Fibroblast of villous mesenchyme (primary cell): ENCODE data around the gene CBX5. TPM values are rescaled to one million over a fixed set of nuclear protein-coding genes. Genes with fewer than 3 reads are reported as not detected.

Source experiments
- DNase-seq: peaks from one replicate; pipeline ENCODE4 v3.0.0-alpha.2; 2010; ENCODE audit warnings: low read depth
- H3K4me3 ChIP-seq: 2 replicates; pipeline ENCODE4 v1.5.1; 2011; ENCODE audit warnings: low read depth, mild to moderate bottlenecking, low read length
- total RNA-seq: library from RNA; depleted of rRNA; stranded (reverse); fragments of >200 nt; gene quantifications from 2 replicates; pipeline ENCODE4 v1.2.3, GENCODE V29; 2012
- TF ChIP-seq, protein P1 (sequence below): IDR thresholded peaks from 2 replicates; pipeline ENCODE4 v1.5.1; 2012; ENCODE audit warnings: low read depth, mild to moderate bottlenecking, low read length; ENCODE audit not compliant: insufficient read depth

The CBX5 gene
- total RNA-seq, 1 donor: 68.7 TPM

DNA sequence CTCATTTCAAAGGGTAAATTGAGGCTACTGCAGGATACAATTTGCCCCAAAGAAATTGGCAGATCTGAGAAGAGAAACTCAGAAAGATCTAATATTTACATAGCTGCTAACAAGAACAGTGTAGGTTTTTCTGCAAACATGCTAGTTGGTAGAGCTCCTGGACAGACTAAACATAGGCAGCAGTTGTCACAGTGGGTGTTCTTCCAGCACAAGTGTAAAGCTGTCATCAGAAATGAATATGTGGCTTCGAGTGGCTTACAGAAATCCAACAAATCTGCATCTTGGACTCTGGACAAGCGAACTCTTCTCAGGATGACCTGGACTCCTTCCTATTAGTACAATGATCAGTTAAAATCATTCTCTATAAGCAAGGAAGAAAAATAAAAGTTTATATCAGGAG is 5.9 kb downstream of the CBX5 start:
- DNase-seq: no peak
- TF ChIP-seq, protein P1, sequence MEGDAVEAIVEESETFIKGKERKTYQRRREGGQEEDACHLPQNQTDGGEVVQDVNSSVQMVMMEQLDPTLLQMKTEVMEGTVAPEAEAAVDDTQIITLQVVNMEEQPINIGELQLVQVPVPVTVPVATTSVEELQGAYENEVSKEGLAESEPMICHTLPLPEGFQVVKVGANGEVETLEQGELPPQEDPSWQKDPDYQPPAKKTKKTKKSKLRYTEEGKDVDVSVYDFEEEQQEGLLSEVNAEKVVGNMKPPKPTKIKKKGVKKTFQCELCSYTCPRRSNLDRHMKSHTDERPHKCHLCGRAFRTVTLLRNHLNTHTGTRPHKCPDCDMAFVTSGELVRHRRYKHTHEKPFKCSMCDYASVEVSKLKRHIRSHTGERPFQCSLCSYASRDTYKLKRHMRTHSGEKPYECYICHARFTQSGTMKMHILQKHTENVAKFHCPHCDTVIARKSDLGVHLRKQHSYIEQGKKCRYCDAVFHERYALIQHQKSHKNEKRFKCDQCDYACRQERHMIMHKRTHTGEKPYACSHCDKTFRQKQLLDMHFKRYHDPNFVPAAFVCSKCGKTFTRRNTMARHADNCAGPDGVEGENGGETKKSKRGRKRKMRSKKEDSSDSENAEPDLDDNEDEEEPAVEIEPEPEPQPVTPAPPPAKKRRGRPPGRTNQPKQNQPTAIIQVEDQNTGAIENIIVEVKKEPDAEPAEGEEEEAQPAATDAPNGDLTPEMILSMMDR: no peak
- H3K4me3 ChIP-seq: no peak overlapping the region

DNA sequence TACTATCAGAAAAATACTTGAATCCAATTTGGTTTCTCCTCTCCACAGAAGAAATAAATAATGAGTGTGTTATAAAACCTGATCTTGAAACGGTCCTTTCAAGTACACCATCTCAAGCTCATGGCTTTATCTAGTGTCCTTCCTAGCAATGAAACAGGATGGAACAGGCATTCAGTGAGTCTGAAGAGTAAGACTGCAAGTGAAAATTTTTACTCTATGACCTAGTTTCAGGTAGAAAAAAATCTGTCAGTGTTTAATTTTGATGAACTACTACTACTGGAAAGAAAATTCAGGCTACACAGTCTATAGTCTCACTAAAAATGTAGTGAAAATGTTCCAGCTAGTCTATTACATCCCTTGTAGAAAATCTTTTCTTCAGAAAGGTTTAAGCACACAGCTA is 7.7 kb downstream of the CBX5 start:
- no peak overlapping the region for H3K4me3 ChIP-seq
- no peak for DNase-seq
- TF ChIP-seq, protein P1: no peak

DNA sequence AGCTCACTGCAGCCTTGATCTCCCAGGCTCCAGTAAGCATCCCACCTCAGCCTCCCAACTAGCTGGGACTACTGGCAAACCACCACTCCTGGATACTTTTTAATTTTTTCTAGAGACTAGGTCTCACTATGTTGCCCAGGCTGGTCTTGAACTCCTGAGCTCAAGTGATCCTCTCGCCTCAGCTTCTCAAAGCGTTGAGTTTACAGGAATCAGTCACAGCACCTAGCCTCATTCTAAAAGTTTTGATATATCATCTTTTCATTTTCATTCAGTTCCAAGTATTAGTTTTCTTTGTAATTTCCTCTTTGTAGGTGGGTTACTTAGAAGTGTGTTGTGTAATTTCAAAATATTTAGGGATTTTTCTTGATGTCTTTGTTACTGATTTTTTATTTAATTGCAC is 9.6 kb downstream of the CBX5 start:
- TF ChIP-seq, protein P1: no peak
- H3K4me3 ChIP-seq: no peak overlapping the region
- DNase-seq: no peak

DNA sequence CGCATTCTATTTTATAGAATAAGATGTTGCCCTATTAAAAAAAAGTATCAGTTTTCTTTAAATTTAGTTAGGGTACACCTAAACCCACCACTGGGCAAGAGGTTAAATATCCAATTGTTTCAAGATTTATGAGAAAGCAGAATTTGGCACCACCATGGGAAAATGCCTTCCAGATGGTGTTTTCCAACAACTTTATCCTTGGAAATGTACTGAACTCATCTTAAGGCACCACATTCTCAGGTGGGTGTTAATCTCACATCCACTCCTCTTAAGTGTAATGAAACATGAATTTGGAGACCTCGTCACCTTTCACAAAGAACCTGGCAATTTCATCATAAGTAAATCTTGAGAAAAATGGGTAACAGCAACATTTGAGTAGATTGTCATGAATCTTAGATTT is 13.1 kb downstream of the CBX5 start:
- no peak for DNase-seq
- no peak overlapping the region for H3K4me3 ChIP-seq
- TF ChIP-seq, protein P1: no peak

DNA sequence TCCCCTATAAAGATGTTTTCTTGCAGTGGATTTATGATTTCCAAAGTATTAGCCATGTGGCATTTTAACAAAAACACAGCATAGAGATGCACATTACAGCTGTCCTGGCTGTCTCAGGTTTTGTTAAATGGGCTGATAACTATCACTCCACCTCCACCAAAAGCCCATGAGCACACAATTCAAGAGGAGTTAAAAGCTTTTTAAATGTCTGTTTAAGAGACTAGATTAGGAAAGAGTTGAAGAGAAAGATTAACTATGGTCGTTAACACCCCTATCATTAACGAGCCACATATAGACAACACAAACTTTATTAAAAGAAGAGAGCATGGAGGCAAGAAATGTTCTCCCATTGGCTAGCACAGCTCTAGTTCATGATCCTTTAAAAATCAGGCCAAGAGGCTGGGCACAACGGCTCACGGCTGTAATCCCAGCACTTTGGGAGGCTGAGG is 14.5 kb downstream of the CBX5 start:
- peak; percentile 91 for DNase-seq
- TF ChIP-seq, protein P1: no peak
- H3K4me3 ChIP-seq: no peak overlapping the region

DNA sequence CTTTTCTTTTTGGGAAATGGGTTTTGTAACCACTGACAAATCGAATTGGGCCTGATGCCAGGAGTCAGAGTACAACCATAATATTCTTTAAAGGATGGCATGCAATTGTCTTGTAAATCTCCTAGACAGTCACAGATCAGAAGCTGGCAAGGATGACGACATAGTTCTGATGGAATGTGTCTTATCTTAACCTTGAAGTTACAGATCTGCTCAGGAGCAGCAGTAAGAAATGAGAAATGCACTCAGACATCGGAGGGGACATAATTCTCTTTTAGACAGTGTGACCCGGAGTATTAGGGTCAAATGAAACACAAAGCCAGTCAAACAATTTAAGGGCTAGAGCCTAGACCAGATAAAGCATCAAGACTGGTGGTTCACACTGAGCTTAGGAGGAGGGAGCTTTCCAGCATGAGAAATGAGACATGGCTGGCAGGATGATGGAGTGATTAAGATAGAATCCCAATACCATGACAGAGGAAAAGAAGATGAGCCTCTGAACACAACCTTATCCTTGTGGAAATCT is 17.5 kb downstream of the CBX5 start:
- TF ChIP-seq, protein P1: no peak
- no peak overlapping the region for H3K4me3 ChIP-seq
- peak; percentile 48 for DNase-seq

DNA sequence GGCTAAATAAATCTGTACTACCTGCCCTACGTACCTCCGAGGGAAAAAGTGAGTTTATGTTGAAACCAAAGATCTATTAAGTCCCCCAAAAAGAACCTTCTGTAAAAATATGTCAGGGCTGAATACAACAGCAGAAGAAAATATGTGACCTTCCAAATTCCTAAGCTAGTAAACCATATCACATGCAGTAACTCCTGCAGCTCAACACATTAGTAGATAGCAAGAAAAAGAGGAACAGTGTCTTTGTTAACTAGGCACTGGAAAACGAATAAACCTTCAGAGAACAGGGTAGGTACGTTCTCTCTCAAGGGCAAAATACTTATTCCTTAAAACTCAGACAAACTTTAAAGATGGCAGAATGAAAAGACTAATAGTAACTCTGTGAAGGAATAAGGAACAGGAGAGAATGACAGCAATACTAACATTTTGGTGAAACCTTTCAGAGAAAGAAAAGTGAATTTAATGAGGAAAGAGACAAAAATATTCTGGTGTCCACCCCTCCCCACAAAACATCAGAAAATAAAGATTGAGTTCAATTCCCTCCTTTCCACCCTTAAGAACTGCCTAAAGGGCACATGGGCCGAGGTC is 18.0 kb downstream of the CBX5 start:
- no peak overlapping the region for H3K4me3 ChIP-seq
- DNase-seq: peak; percentile 36

More for the DNA sequence above, 18.0 kb downstream of the CBX5 start:
- TF ChIP-seq, protein P1: no peak
